Measurements from ENCODE around the gene USF1.

USF1 gene

DNA sequence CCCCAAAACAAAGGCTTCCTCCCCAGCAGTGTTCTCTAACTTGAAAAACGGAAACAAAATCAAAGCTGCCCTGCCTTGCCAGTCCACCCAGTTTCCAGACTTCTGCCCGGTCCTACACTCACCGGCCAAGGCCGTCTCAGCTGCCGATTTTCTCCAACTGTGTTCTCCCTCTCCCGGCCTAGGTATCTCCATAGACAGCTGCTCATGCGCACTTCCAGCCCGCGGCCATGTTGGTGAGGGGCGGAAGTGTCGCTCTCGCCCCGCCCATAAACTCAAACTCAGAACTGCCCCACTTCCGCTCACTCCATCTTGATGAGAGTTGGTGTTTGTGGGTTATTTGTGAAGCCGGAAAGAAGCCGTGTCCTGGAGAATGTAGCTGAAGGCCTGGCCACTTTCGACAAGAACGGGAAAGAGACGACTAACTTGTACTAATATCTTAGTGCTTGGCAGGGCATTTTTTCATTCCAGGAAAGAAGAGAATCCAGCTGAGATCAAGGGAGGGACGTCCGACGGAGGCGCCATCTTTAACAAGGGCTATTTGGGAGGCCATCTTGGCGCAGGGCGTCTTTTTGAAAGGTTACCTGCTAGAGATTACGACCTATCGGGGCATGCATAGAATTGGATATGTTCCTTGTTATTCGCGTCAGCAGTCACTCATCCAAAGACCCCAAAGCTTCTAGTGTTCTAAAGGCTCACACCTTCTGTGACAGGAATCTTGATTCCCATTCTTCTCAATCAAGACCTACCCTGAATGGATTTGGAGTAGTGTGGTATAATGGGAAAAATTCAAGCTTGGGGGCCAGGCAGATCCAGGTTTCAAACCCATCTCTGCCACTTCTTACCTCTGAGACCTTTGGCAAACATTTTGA is at the start of gene USF1:
TSS of gene USF1 (minus strand) at position 242 of the 869 bp plus-strand sequence. CDS start 2,702 bp downstream, outside the sequence.
- peak; percentile 87 to 91 for DNase-seq

- no peak for DNase-seq
Observed at GRCh38 chr1:161095230-161095629, 49.5 kb upstream of the USF1 start.

- no peak for DNase-seq
Observed at GRCh38 chr1:161094481-161094880, 48.7 kb upstream of the USF1 start.

DNA sequence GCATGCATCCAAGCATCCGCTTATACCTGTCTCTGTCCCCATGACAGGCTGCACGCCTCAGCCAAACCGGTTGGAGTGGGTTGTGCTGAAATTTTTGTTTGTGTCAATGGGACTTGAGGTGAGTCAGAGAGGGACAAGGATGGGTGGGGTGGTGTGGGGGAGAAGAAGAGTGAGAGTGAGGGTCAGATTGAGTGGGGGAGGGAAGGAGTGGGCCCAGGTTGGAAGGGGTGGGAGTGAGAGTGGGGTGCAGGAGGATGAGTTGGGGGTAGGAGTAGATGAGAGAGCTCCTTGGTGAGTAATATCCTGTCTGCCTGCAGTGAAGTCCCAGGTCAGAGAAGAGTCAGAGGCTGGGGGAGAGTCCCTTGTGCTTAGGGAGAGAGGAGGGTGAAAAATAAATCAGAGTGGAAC is 46.8 kb upstream of the USF1 start:
- no peak for DNase-seq

- no peak for DNase-seq
Observed at GRCh38 chr1:161091796-161092507, 46.2 kb upstream of the USF1 start.

DNA sequence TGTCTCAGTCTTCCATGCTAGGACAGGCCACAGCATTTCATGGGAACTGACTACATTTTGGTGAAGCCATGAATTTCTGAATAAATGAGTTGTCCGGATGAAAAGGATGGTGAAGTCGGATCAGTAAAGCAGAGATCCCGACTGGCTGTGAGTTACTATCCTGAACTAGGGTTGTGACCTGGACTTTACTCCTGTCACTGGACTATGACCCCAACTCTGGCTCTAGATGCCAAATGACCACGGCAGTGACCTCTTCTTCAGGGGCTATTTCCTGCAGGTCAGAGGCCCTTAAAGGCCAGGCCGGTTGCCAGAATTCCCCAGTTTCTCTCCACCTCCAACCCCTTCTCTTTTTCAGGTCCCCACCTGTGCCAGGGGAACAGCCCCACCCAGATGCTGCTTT is 45.3 kb upstream of the USF1 start:
- DNase-seq = no peak

GRCh38 chr1:161090617-161091016 is 44.8 kb upstream of the USF1 start:
- no peak for DNase-seq

GRCh38 chr1:161089938-161090337 is 44.2 kb upstream of the USF1 start:
- DNase-seq = no peak

DNA sequence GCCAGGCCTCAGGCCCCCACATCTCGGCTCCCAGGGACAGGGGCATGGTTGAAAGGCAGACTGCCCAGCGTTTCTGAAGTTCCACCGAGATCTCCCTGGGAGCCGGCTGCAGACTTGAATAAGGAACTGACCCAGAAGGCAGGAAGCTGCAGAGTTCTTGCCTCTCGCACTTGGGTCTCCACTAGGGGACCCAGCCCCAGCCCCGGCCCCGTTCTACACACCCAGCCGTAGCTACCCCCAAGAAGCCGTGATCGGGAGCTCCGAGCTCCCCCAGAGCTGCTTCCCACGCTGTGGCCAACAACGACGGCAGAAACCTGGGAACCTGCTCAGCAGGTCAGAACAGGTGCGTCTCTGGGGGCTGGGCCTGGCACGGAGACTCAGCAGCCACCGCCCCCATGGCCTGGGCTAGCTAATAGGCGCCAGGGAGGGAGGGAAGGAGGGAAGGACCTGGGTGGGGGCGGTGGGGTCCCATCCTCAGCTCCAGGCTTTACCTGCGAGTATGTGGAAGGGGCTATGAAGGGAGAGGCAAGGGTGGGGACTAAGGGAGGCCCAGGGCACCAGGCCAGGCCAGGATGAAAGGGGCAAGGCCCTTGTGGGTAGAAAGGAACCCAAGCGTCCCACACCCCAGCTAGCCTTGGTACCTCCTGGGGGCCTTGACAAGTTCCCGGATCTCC is 43.6 kb upstream of the USF1 start, which contains the start of gene NECTIN4:
TSS of gene NECTIN4 (minus strand) at position 308 of the 674 bp plus-strand sequence. CDS start at position 46, 262 bp downstream.
- no peak for DNase-seq

DNA sequence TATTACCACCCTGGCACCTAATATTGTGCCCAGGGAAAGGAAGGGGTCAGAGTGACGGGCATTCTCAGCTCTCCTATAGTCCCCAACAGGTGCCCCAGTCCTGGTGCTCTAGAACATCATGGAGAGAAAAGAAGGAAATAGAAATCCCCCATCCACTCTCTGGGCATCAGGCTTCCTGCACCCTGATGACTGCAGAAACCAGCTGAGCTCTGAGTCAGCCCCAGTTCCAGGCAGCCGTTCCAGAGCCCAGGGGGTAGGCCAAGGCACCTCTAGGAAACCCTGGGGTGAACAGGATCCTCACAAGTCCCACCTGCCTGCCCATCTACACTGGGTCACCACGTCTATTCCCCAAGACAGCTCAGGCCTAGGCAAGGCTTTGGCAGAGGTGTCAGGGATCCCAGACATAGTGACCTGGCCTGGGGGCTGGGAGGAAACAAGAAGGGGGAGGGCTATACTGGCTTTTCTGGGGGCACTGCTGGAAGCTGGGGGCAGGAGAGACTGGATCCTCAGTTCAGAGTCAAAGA is 42.9 kb upstream of the USF1 start:
- DNase-seq = no peak

GRCh38 chr1:161086457-161086856 is 40.7 kb upstream of the USF1 start:
- no peak for DNase-seq

DNA sequence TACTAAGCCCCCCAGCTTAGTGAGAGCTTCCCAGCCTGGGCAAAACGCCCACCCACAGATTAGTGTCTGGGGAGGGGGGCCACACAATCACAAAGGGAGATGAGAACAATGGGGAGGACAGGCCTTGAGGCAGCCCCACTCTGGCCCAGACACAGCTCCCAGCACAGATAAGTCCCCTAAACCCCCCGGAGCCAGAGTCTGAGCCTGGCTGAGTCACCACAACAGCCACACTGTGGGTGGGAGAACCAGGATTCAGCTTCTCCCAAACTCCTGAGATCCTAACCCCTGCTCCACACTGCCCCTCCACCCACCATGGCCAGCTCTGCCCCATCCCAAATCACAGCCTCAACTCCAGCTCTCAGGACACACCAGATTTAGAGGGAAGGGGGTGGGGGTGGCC is 39.4 kb upstream of the USF1 start:
- no peak for DNase-seq

DNA sequence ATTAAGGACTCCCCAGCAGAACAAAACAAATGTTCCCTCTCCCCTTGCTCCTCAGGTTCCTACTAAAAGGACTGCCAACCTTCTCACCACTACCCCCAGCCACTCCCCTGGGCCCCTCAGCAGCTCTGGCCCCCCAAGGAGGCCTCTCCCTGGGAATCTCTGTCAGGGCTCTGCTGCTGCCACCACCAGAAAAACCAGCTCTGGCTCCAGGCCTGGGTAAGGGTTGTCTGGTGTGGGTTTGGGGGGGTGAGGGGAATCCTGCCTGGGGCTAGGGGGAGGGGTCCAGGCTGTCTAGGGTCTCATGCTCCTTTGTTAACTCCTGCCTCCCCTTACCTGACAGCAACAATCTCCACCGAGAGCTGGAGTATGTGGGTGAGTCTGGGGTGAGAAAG is 38.8 kb upstream of the USF1 start:
- no peak for DNase-seq

DNA sequence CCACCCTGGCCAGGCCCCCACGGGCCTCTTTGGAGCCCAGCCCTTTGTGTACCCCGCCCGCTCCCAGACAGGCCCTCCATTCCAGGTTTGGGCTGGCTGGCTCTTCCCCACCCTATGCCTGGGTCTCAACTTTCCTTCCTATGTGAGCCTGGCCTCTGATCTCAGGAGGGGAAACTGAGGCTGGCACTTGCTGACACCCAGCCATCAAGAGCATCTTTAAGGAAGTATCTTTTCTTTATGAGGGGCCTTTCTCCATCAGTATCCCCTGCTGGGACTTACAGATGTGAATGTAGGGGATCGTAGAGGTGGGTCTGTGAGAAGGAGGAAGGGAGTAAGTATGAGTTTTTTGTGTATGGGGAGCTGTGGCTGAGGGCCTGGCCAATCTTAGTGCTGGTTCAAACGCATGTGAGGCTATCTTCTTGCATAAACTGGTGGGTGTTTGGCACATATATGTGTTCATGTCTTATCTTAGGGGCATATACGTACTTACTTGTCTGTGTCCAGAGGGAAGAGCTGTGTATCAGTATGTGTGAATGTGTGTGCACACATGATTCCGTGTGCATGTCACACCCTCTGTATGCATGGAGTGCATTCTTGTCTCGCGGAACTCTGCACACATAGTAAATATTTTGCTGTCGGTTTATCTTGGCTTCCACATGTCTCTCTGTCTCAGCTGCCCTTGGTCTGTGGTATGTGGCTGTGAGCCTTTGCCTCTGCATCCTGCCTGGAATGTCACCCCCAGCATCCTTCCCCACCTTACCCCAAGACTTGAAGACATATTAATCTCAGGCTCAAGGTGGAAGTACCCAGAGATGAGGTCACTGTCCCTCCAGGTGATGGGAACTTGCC is 38.2 kb upstream of the USF1 start:
- DNase-seq = no peak

DNA sequence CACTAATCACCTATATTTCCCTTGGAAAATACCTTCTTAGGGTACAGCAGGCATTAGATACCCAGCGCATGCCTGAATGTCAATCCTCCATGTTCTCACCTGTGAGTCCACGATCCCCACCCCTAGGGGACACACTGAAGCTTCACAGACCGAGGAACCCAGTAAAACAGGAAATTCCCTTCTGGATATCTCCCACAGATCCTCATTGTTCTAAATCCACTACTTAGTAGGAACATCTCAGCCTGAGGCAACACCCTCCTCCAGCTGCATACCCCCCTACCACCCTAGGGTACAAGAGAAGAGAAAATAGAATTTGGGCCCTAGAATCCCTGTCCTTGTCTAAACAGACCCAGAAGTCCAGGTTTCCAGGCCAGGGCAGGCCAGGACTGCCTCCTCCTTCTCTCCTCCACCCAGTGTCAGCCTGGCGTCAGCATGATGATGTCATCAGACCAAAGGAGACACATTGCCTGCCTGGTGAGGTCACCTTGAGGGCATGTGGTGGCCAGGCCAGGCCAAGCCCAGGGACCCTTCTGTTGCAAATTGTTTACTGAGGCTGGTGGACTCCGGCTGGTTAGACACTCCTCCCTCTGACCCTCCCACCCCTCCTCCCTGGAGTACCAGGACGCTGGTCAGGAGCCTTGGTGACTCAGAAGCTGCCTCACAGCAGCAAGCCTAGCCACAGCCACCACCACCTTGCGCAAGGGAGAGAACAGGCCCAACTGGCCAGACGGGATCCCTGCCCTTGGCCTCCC is 37.4 kb upstream of the USF1 start:
- DNase-seq = no peak

DNA sequence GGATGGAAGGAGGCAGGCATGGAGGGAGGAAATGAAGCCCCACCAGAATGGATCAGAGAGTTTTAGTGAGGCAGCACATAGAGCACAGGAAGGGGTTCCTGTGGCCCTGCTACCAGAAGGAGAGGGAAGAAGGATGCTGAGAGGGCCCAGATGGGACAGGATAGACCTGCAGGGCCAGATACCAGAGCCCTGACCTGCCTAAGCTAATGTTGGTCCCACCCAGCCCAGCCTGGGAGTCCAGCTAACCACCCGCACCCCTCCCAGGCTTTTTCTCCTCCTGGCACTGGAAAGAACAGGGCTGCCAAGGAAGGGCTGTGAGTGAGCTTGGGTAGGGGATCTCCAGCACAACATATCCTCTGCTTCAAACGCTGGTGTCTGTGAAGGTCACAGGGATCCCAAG is 36.7 kb upstream of the USF1 start:
- no peak for DNase-seq

GRCh38 chr1:161081519-161081918 is 35.7 kb upstream of the USF1 start:
- DNase-seq = no peak

DNA sequence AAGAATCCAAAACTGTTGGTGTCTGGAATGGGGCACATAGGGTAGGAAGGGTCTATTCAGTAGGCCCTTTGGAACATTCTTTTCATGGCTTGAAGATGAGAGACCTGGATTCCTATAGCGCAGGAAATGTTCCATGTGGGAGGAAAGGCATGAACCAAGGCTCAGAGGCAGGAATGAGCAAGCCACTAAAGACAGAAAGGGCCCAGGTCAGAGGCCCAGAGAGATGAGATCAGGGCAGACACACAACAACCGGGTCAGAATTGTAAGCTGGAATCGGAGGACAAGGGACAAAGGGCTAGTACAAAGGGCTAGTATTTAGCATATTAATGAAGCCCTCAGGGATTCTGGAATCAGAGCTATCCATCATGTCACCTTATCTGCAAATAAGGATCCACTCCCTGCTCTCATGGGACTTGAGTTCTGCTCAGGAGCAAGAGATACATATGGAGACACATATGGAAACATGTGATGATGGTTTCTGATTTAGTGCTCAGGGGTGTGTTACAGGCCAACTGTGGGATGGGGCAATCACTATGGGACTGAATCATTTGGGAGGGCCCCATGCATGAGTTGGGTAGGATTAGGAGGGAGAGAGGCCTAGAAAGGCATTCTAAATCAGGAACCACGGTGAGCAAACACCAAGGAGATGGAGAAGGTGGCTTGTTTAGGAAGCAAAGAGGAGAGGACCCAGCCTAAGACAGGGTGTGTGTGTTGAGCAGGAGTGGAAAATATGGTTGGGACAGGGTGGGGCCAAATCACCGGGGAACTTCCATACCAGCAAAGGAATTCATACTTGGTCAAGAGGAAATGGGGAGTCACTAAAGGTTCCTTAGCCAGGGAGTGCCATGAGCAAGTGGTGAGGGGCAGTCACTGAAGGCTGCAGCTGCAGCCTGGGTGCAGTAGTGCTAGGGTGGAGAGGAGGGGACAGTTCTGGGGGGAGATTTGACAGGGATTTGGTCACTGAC is 34.9 kb upstream of the USF1 start:
- DNase-seq = no peak

GRCh38 chr1:161079436-161080110 is 33.8 kb upstream of the USF1 start:
- DNase-seq = no peak

GRCh38 chr1:161077426-161077825 is 31.6 kb upstream of the USF1 start:
- DNase-seq = no peak

Measured in NCI-H524 (cell line).